HuH-7.5 (cell line): ENCODE results near the gene PRDM15.

Experiments
- DNase-seq: peaks from one replicate; pipeline ENCODE4 v3.0.0; 2011; ENCODE audit warnings: low spot score

Gene PRDM15

GRCh38 chr21:41863439-41863740 is 15.8 kb downstream of the PRDM15 start:
- DNase-seq = no peak

- no peak for DNase-seq
Observed at GRCh38 chr21:41861987-41862386, 17.2 kb downstream of the PRDM15 start.

GRCh38 chr21:41861255-41861654 is 17.9 kb downstream of the PRDM15 start:
- no peak for DNase-seq

- no peak for DNase-seq
Observed at GRCh38 chr21:41859297-41859980, 19.7 kb downstream of the PRDM15 start.

GRCh38 chr21:41858466-41859296 is 20.5 kb downstream of the PRDM15 start:
- no peak for DNase-seq

GRCh38 chr21:41857771-41858300 is 21.3 kb downstream of the PRDM15 start:
- no peak for DNase-seq

- DNase-seq = no peak
Observed at GRCh38 chr21:41856572-41856971, 22.6 kb downstream of the PRDM15 start.

- no peak for DNase-seq
Observed at GRCh38 chr21:41854426-41854995, 24.6 kb downstream of the PRDM15 start.

- DNase-seq = no peak
Observed at GRCh38 chr21:41852929-41853320, 26.2 kb downstream of the PRDM15 start.

- no peak for DNase-seq
Observed at GRCh38 chr21:41852151-41852928, 26.8 kb downstream of the PRDM15 start.

GRCh38 chr21:41851090-41851790 is 27.9 kb downstream of the PRDM15 start:
- DNase-seq = no peak

- DNase-seq = no peak
Observed at GRCh38 chr21:41850085-41850484, 29.1 kb downstream of the PRDM15 start.

GRCh38 chr21:41848958-41849580 is 30.1 kb downstream of the PRDM15 start:
- no peak for DNase-seq

GRCh38 chr21:41848533-41848932 is 30.6 kb downstream of the PRDM15 start:
- no peak for DNase-seq

GRCh38 chr21:41847066-41847804 is 31.9 kb downstream of the PRDM15 start:
- no peak for DNase-seq

- DNase-seq = no peak
Observed at GRCh38 chr21:41846536-41846935, 32.6 kb downstream of the PRDM15 start.

- no peak for DNase-seq
Observed at GRCh38 chr21:41846033-41846317, 33.2 kb downstream of the PRDM15 start.

- no peak for DNase-seq
Observed at GRCh38 chr21:41845310-41846032, 33.7 kb downstream of the PRDM15 start.

- DNase-seq = no peak
Observed at GRCh38 chr21:41843584-41843983, 35.6 kb downstream of the PRDM15 start.

- no peak for DNase-seq
Observed at GRCh38 chr21:41840880-41841279, 38.3 kb downstream of the PRDM15 start.
